Measurements from ENCODE around the gene GRM3. TPM values are rescaled to one million over a fixed set of nuclear protein-coding genes. Genes with fewer than 3 reads are reported as not detected.

GRM3 gene
- total and polyA plus RNA-seq, 2 of the 13 experiments (the other 11 are each of a cell fraction or from before 2014, with no cell fraction given) = not detected

GRCh38 chr7:86778271-86778670 lies 134.6 kb downstream of the GRM3 start (continued):
- TF ChIP-seq PBX3 (CRISPR knock-in tag; IDR thresholded peaks at IDR 0.05; ENCODE audit: borderline replicate concordance) (no peak), BRF2 (CRISPR knock-in tag; IDR thresholded peaks at IDR 0.05) (no peak), PHF5A (CRISPR knock-in tag; IDR thresholded peaks at IDR 0.05; ENCODE audit: low read depth, unreplicated experiment) (no peak), ZSCAN29 (CRISPR knock-in tag; conservative IDR thresholded peaks at IDR 0.05) (no peak), ZNF720 (CRISPR knock-in tag; IDR thresholded peaks at IDR 0.05) (no peak), ZNF12 (CRISPR knock-in tag; IDR thresholded peaks at IDR 0.05) (no peak), ZNF501 (CRISPR knock-in tag; IDR thresholded peaks at IDR 0.05) (no peak), PCBP2 (optimal IDR thresholded peaks at IDR 0.05; ENCODE audit: low read depth, low read length, poor library complexity, severe bottlenecking) (no peak)

- Histone ChIP-seq H3K36me3 (replicated peaks in 1 of 2; ENCODE audit: control insufficient read depth in 1 of 2, insufficient read depth in 2 of 2, low read length in 2 of 2) (no peaks in the 10 kb centered on the region), H4K20me1 (ENCODE audit: insufficient read depth, low read length) (no peaks in the 10 kb centered on the region), H3K9me3 (ENCODE audit: low read length) (no peaks in the 10 kb centered on the region), H3K27me3 (ENCODE audit: control insufficient read depth in 1 of 2, insufficient read depth in 2 of 2, low read length in 2 of 2) (no peaks in the 10 kb centered on the region), H2AFZ (ENCODE audit: low read length) (no peak overlapping the region), H3K9ac (ENCODE audit: insufficient read depth, low read depth, low read length) (no peak overlapping the region), H3K4me2 (ENCODE audit: low read depth, low read length) (no peak overlapping the region), H3K27ac (ENCODE audit: extremely low read length, insufficient read depth, low read length) (no peak overlapping the region), H3K4me3 (replicated peaks in 1 of 3; ENCODE audit: insufficient read depth in 1 of 3, low read depth in 2 of 3, low read length in 3 of 3) (no peak overlapping the region), H3K4me1 (ENCODE audit: insufficient read depth, low read length) (no peaks in the 10 kb centered on the region), H3K79me2 (ENCODE audit: insufficient read depth, low read length) (no peaks in the 10 kb centered on the region)
- no peak for TF ChIP-seq FOXK2 (IDR thresholded peaks at IDR 0.05)
- no peak for TF ChIP-seq KLF11 (CRISPR knock-in tag; IDR thresholded peaks at IDR 0.05)
- TF ChIP-seq EEA1 (CRISPR knock-in tag; IDR thresholded peaks at IDR 0.05; ENCODE audit: borderline replicate concordance) = no peak
- TF ChIP-seq ZNF790 (CRISPR knock-in tag; IDR thresholded peaks at IDR 0.05; ENCODE audit: borderline replicate concordance) = no peak
- no peak for TF ChIP-seq ZNF382 (CRISPR knock-in tag; IDR thresholded peaks at IDR 0.05; ENCODE audit: borderline replicate concordance)
- no peak for TF ChIP-seq SMYD3 (CRISPR knock-in tag; IDR thresholded peaks at IDR 0.05)
- no peak for TF ChIP-seq NBN (conservative IDR thresholded peaks at IDR 0.05)
- TF ChIP-seq TBX2 (CRISPR knock-in tag; IDR thresholded peaks at IDR 0.05; ENCODE audit: borderline replicate concordance) = no peak
- TF ChIP-seq ZMYM3 (CRISPR knock-in tag; IDR thresholded peaks at IDR 0.05) = no peak
- TF ChIP-seq SIN3B (IDR thresholded peaks at IDR 0.05; ENCODE audit: low read length) = no peak
- no peak for TF ChIP-seq PTBP1 (IDR thresholded peaks at IDR 0.05; ENCODE audit: low read depth, low read length, poor library complexity, severe bottlenecking)
- DNase-seq (ENCODE audit: low spot score) (no peak), ATAC-seq (no peak), FAIRE-seq (no peak)
- ChIA-PET POLR2A (no interaction called here), CTCF (ENCODE audit: low intra/inter-chr PET ratio, low total read pairs) (no interaction called here)
- intact Hi-C loops (cut with micrococcal nuclease; ENCODE audit: unreplicated experiment) (loop anchor here (5.0 kb wide), 1 partner anchor 333 kb away; no protein-coding TSS in a partner anchor), in situ Hi-C loops (cut with HindIII; ENCODE audit: extremely low pct_ligation_motif_present, low pct_unique_long_range_greater_than_20kb) (no loop called here)
- no TSS peak for BruUV-seq (replicated peaks)
- 18% methylated on average over 2 of the region's 2 CpGs for WGBS (ENCODE audit: low lambda C conversion rate)
These were observed 141.1 kb downstream of the GRM3 start for GRCh38 chr7:86784765-86785164.

Data from HepG2 (cell line).